ENCODE results near the gene LRIT1. TPM values are rescaled to one million over a fixed set of nuclear protein-coding genes. Genes with fewer than 3 reads are reported as not detected.

Gene LRIT1
- total and polyA plus RNA-seq, 8 donors = not detected

DNA sequence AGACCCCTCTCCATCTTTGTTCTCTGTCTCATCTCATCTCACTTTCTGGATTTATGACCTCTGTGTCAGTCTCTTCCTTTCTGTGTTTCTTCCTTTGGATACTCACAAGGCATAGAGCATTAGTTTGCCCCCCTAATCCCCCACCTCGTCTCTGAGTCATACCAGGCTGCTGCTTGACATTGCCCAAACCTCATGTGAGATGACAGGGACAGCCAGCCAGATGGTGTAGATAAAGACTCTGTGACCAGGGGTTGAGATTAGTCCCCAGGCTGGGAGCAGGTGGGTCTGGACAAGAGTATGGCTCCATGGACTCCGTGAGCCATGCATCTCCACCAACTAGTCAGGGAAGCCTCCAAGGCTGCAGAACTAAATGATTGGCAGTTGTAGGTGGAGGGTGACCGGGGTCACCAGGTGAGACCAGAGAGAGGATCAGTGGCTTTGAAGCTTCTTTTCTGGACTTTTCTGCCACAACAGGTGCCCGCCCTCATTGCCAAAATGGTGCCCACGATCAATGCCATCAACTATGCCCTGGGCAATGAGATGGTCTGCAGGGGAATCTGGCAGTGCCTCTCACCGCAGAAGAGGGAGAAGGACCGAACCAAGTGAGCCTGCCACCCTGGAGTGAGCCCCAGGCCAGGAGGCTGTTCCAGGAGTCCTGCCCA, 16.8 kb upstream of the LRIT1 start:
- no peak for DNase-seq
- intact Hi-C loops (cut with DNase I) = no loop called here
- TF ChIP-seq, protein P1, sequence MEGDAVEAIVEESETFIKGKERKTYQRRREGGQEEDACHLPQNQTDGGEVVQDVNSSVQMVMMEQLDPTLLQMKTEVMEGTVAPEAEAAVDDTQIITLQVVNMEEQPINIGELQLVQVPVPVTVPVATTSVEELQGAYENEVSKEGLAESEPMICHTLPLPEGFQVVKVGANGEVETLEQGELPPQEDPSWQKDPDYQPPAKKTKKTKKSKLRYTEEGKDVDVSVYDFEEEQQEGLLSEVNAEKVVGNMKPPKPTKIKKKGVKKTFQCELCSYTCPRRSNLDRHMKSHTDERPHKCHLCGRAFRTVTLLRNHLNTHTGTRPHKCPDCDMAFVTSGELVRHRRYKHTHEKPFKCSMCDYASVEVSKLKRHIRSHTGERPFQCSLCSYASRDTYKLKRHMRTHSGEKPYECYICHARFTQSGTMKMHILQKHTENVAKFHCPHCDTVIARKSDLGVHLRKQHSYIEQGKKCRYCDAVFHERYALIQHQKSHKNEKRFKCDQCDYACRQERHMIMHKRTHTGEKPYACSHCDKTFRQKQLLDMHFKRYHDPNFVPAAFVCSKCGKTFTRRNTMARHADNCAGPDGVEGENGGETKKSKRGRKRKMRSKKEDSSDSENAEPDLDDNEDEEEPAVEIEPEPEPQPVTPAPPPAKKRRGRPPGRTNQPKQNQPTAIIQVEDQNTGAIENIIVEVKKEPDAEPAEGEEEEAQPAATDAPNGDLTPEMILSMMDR (IDR thresholded peaks at IDR 0.05) = no peak
- Histone ChIP-seq H3K27ac (no peak overlapping the region), H3K36me3 (no peaks in the 10 kb centered on the region), H3K27me3 (no peaks in the 10 kb centered on the region), H3K9me3 (no peaks in the 10 kb centered on the region), H3K4me3 (no peak overlapping the region), H3K4me1 (no peaks in the 10 kb centered on the region)
- no peak for FAIRE-seq
- no peak for ATAC-seq
- 76 to 80% methylated on average over 7 of the region's 7 CpGs for WGBS, 2 donors

DNA sequence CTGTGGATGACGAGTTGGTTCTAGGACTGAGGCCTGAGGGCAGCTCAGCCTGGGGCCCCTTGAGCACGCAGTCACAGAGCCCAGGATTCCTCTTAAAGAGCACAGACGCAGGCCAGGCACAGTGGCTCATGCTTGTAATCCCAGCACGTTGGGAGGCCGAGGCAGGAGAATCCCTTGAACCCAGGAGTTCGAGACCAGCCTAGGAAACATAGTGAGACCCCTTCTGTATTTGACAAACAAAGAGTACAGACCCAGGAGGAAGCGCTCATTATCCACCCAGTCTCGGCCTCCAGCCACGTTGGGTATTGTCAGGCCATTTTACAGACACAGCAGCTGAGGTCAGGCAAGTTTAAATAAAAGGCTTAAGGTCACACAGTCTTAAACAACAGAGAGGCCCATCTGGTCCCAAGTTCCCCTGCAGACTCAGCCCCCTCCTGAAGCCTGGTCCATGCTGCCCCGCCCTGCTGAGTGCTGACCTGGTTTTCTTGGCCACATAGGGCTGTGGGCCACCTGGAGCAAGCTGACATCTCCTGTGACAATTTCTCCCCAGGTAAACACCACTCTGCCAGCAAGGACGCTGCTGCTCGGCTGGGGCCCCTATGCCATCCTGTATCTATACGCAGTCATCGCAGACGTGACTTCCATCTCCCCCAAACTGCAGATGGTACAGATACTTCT, 16.1 kb upstream of the LRIT1 start:
- no peak overlapping the region for H3K27ac ChIP-seq
- H3K4me3 ChIP-seq = no peak overlapping the region
- no peak for FAIRE-seq
- H3K27me3 ChIP-seq = no peaks in the 10 kb centered on the region
- no peaks in the 10 kb centered on the region for H3K4me1 ChIP-seq
- no peak for DNase-seq
- intact Hi-C loops (cut with DNase I) = no loop called here
- no peak for ATAC-seq
- WGBS, 2 donors = 71 to 77% methylated on average over 15 of the region's 15 CpGs
- TF ChIP-seq, protein P1 (IDR thresholded peaks at IDR 0.05) = no peak
- H3K36me3 ChIP-seq = no peaks in the 10 kb centered on the region
- H3K9me3 ChIP-seq = no peaks in the 10 kb centered on the region

DNA sequence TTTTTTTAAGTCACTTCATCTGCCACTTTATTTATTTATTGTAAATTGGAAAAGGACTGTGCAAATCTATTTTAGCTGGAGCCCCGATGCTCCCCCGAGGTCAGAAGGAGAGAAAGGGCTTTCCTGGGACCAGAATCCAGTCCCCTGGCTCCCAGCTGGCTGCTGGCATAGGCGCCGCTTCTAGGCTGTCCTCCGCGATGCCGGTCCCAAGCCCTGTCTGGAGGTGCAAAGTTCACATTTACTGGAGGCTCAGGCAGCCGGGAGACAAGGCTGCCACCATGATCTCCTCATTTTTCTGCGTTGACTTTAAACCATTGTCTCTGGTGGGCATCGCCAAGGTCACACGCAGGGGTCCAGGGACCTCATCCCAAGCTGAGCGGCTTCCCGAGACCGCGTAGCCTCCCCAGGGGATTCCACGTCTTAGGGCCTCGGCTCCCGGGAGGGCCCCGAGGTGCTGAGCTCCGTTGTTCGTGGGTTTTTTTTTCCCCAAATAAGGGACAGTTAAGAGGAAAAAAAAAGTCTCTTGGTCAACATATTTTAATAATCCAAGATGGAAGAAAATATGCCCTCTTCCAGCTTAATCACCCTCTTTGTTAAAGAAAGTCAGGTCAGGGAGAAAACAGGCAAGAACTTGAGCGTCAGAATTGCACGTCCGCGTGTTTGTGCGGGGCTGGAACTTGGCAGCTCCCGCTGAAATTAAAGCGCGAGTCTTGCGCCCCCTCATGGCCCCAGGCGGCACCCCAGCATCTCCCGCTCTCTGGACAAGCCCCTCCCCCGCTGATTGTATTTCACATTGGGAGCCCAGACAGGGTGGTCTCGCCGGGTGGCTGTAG, 15.4 kb upstream of the LRIT1 start:
- DNase-seq = peak; percentile 22 to 73 (median 48)
- TF ChIP-seq, protein P1 (IDR thresholded peaks at IDR 0.05) = peak; percentile 22 to 47 (median 42)
- no peaks in the 10 kb centered on the region for H3K36me3 ChIP-seq
- H3K4me3 ChIP-seq = no peak overlapping the region
- FAIRE-seq = no peak
- no peaks in the 10 kb centered on the region for H3K27me3 ChIP-seq
- whole genome bisulfite sequencing, 2 donors = 25 to 31% methylated on average over 35 of the region's 35 CpGs
- no peaks in the 10 kb centered on the region for H3K9me3 ChIP-seq
- H3K27ac ChIP-seq = no peak overlapping the region
- intact Hi-C loops (cut with DNase I) = no loop called here
- peak; percentile 63 to 93 (median 88) for ATAC-seq
- no peaks in the 10 kb centered on the region for H3K4me1 ChIP-seq

DNA sequence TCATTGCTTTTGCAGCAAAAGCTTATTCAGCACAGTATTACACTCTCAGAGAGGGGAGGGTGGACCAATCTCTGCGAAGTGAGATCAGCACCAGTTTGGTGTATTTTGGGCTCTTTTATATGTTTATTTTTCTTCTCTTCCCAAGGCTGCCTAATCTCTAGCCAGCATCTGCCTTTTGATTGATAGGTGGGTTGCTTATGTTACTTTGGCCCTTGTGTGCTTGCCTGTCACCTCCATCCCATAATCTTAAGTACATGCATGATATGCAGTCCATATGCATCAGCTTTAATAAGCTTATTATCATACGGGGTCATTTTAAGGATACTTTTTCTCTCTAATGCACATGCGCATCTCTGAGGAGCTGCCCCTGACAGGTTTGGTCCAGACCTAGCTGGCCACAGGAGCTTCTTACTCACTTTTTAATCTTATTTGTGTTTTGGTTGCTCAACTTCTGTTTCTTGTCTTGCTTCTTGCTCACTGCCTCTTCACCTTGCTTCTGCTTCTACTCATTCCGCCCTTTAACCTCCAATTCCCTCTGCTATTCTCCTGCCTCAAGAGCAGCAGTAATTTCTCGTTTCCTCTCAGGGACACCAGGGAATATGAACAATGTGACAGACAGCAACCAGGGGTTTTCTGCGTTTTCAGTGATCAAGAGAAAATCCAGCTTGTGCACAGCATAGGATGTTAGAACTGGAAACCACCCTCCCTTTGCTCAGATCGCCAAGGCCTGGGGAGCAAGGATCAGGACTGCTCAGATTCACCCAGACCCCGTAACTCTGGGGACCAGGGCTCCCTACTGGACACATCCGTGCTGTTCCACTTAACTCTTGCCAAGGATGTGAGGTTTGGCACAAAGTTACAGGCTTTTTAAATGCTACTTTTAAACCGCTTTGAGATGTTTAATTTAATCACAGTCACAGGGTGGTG, 13.5 kb upstream of the LRIT1 start:
- TF ChIP-seq, protein P1 (IDR thresholded peaks at IDR 0.05) = no peak
- H3K27me3 ChIP-seq = no peaks in the 10 kb centered on the region
- FAIRE-seq (no peak), DNase-seq (no peak), ATAC-seq (no peak)
- no peak overlapping the region for H3K27ac ChIP-seq
- WGBS, 2 donors = 51 to 75% methylated on average over 10 of the region's 10 CpGs
- H3K9me3 ChIP-seq = no peaks in the 10 kb centered on the region
- H3K36me3 ChIP-seq = no peaks in the 10 kb centered on the region
- no peak overlapping the region for H3K4me3 ChIP-seq
- H3K4me1 ChIP-seq = no peaks in the 10 kb centered on the region
- intact Hi-C loops (cut with DNase I) = no loop called here
